M059J (cell line): ENCODE data around the gene RAB13. TPM values are rescaled to one million over a fixed set of nuclear protein-coding genes. Genes with fewer than 3 reads are reported as not detected.

Source experiments
- DNase-seq: peaks from one replicate; pipeline ENCODE4 v3.0.0-alpha.2; 2012; ENCODE audit warnings: low read depth
- total RNA-seq: library from RNA; depleted of rRNA; stranded (reverse); fragments of >200 nt; shearing (Covaris generic); gene quantifications from 2 replicates; pipeline ENCODE4 v1.2.3, GENCODE V29; 2014; rRNA removed

The RAB13 gene
- total RNA-seq, 1 experiment from 2014 or later = 45.6 TPM

- DNase-seq = no peak
These were observed 52.7 kb downstream of the RAB13 start for GRCh38 chr1:153933430-153933829.

- no peak for DNase-seq
These were observed 53.7 kb downstream of the RAB13 start for GRCh38 chr1:153932156-153933131.

Other genes with a start within 250 kb of the RAB13 start
- 1.2 and 3.7 TPM in 2 replicates for gene SLC27A3, start 210.9 kb downstream of the RAB13 start, total RNA-seq
- gene GATAD2B, start 63.4 kb downstream of the RAB13 start, total RNA-seq = 8.7 and 11.0 TPM in 2 replicates
- gene DENND4B, start 39.6 kb downstream of the RAB13 start, total RNA-seq = 8.4 and 9.0 TPM in 2 replicates
- 11.4 and 13.7 TPM in 2 replicates for gene CRTC2, start 27.7 kb downstream of the RAB13 start, total RNA-seq
- 120 and 138 TPM in 2 replicates for gene SLC39A1, start 22.8 kb downstream of the RAB13 start, total RNA-seq
- 6.5 and 9.6 TPM in 2 replicates for gene CREB3L4, start 18.4 kb downstream of the RAB13 start, total RNA-seq
- 367 and 415 TPM in 2 replicates for gene JTB, start 8.7 kb downstream of the RAB13 start, total RNA-seq
- gene RPS27, start 4.4 kb upstream of the RAB13 start, total RNA-seq = 2,348 and 3,641 TPM in 2 replicates
- not detected in 2 replicates for gene NUP210L, start 168.7 kb upstream of the RAB13 start, total RNA-seq
- 679 and 714 TPM in 2 replicates for gene TPM3, start 205.8 kb upstream of the RAB13 start, total RNA-seq
- not detected in 2 replicates for gene CFAP141, start 220.0 kb upstream of the RAB13 start, total RNA-seq
- 77.8 and 101 TPM in 2 replicates for gene UBAP2L, start 234.6 kb upstream of the RAB13 start, total RNA-seq